Activated CD8-positive, alpha-beta memory T cell treated with anti-CD3 and anti-CD28 coated beads, Interleukin-2, amount 50 U/mL, for 1 hour (primary cell): Measurements from ENCODE around the gene PRKRIP1.
"Not testable (repeated sequence)": the region's sequence is repeated elsewhere in the genome, so short reads cannot be mapped to it uniquely, and the experiment has no call there.

Experiments used
- DNase-seq: peaks from one replicate; pipeline ENCODE4 v3.0.0-alpha.2; 2020; ENCODE audit errors: extremely low read depth

PRKRIP1 gene

GRCh38 chr7:102431617-102432298 is 35.6 kb downstream of the PRKRIP1 start:
- DNase-seq = peak; percentile 57

- DNase-seq = no peak
Measured at GRCh38 chr7:102432442-102433218, 36.5 kb downstream of the PRKRIP1 start.

- DNase-seq = peak; percentile 64
Measured at GRCh38 chr7:102433219-102434038, 37.3 kb downstream of the PRKRIP1 start, which contains the start of gene ORAI2. Gene ORAI2 (plus strand): TSS chr7:102433575. CDS start chr7:102438957, 5,382 bp downstream.

DNA sequence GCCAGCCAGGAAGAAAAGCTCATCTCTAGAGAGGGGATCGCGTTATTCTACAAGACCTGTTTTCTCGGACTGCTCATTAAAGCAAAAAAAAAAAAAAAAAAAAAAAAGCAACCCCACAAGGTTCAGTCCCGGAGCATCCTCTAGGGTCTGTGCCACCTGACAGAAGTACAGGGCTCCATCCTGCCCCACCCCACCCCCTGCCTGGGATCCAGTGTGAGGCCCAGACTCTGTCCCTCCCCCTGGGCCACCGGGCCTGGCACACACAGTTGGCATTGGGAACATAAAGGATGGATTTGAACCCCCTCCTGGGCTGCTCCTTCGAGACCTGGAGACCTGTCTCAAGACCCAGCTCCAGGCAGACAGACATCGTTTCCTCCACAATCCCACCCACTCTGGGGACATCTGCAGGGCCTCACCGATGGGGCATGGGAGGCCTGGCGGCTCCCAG is 37.9 kb downstream of the PRKRIP1 start:
- no peak for DNase-seq

DNA sequence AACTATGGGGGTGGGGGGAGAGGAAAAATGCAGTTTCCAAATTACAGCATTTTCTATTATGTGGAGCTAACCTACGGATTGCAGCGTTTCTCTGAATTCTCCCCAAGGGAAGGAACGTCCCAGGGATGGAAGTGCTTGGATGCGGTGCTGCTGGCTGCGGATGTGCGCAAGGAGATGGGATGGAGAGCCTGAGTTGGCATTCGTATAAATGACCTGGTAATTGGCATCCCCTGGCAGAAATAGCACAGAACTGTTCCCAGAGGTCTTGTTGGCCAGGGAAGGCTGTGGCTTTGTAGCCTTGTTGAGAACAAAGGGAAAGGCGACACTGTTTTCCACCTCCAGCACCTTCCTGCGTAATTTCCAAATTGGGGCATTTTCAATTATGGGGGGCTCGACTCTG is 40.0 kb downstream of the PRKRIP1 start:
- no peak for DNase-seq

DNA sequence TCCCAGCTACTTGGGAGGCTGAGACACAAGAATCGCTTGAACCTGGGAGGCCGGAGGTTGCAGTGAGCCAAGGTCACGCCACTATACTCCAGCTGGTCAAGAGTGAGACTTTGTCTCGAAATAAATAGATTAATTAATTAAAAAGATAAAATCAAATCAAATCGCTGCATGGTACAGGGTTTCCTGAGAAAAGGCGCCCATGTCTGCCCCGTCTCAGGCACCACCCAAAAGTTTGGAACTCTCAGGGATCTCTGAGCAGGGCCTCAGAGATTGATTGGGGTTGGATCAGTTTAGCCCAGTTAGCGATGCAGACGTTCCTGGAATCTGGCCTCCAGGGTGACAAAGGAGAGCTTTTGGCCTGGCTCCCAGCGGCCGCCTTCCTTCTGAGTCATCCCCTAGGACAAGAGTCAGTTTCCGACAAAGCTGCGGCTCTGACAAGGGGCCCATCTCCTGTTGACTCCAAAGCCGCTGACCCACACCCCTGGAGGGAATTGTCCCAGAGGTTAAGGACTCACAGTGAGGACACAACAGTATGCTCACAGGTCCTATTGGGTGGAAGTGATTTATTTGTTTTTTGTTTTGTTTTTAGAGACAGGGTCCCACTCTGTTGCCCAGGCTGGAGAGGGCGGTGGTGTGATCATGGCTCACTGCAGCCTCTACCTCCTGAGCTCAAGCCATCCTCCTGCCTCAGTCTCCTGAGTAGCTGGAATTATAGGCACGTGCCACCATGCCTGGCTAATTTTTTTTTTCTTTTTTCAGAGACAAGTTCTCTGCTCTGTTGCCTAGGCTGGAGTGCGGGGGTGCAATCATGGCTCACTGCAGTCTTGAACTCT is 44.0 kb downstream of the PRKRIP1 start:
- no peak for DNase-seq

DNA sequence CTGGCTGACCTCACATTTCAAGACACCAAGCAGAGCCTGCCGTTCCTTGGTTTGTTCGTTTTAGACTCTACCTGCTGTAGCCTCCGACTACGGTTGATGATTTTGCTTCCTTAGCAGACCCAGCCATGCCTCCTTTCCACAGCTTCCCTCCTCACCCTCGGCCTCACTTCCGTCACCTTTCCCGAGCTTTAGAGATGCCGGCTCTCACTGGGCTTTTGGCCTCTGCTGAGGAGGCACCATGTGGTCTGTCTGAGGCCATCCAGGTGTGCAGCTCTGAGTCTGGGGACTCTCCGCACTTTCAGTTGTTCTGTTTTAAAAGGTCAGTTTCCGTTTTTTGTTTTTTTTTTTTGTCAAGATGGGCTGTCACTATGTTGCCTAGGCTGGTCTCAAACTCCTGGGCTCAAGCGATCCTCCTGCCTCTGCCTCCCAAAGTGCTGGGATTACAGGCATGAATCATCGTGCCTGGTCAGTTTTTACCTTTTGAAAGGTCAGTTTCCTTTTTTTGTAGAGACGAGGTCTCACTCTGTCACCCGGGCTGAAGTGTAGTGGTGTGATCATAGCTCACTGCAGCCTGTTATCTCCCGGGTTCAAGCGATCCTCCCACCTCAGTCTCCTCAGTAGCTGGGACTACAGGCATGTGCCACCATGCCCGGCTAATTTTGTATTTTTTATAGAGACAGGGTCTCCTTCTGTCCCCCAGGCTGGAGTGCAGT is 49.0 kb downstream of the PRKRIP1 start:
- DNase-seq = no peak

DNA sequence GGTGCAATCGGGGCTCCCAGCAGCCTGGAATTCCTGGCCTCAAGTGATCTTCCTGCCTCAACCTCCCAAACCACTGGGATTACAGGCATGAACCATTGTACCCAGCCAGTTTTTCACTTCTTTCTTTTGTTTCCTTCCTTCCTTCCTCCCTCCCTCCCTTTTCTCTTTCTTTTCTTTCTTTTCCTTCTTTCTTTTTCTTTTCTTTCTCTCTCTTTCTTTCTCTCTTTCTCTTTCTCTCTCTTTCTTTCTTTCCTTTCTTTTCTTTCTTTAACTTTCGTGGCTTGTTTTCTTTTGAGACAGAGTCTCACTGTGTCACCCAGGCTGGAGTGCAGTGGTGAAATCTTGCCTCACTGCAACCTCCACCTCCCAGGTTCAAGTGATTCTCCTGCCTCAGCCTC is 49.5 kb downstream of the PRKRIP1 start:
- DNase-seq = no peak

DNA sequence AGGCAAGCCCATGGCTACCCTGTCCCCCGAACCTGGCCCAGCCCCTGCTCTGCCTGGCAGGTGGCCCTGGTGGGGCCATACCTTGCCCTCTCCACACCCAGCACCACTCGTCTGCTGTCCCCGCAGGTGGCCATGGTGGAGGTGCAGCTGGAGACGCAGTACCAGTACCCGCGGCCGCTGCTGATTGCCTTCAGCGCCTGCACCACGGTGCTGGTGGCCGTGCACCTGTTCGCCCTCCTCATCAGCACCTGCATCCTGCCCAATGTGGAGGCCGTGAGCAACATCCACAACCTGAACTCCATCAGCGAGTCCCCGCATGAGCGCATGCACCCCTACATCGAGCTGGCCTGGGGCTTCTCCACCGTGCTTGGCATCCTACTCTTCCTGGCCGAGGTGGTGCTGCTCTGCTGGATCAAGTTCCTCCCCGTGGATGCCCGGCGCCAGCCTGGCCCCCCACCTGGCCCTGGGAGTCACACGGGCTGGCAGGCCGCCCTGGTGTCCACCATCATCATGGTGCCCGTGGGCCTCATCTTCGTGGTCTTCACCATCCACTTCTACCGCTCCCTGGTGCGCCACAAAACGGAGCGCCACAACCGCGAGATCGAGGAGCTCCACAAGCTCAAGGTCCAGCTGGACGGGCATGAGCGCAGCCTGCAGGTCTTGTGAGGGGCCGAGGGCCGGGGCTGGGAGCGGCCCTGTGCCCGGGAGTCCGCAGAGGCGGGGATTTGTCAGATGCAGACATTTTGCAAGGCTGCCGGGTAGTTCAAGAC is 50.4 kb downstream of the PRKRIP1 start:
- no peak for DNase-seq

- DNase-seq = no peak
Measured at GRCh38 chr7:102447311-102447710, 51.1 kb downstream of the PRKRIP1 start.

DNA sequence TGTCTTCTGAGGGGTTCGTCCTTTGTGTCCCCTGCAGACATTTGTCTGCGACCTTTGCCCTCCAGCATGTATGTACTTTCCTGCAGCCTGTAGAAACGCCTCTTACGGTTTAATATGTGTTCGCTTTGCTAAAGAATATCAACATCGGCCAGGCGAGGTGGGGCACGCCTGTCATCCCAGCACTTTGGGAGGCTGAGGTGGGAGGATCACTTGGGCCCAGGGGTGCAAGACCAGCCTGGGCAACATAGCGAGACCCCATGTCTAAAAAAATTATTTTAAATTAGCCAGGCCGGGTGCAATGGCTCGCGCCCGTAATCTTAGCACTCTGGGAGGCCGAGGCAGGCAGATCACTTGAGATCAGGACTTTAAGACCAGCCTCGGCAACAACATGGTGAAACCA is 53.0 kb downstream of the PRKRIP1 start:
- DNase-seq = no peak

DNA sequence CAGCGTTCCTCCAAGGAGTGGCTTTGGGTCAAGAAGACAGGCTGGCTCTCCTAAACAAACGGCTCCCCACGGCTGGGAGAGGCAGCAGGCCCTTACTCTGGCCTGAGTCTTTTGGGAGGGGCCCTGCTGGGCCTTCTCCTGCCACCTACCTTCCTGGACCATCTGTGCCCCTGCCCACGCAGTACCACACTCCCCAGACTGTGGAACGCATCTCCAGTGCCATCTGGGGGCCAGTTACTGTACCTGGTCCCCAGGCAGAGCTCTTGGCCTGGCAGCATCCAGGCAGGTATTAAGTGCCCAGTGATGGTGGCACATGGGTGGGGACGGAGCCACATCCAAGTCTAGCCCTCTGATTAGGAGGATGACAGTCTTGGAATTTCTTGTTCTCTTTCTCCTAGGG is 54.1 kb downstream of the PRKRIP1 start:
- no peak for DNase-seq

DNA sequence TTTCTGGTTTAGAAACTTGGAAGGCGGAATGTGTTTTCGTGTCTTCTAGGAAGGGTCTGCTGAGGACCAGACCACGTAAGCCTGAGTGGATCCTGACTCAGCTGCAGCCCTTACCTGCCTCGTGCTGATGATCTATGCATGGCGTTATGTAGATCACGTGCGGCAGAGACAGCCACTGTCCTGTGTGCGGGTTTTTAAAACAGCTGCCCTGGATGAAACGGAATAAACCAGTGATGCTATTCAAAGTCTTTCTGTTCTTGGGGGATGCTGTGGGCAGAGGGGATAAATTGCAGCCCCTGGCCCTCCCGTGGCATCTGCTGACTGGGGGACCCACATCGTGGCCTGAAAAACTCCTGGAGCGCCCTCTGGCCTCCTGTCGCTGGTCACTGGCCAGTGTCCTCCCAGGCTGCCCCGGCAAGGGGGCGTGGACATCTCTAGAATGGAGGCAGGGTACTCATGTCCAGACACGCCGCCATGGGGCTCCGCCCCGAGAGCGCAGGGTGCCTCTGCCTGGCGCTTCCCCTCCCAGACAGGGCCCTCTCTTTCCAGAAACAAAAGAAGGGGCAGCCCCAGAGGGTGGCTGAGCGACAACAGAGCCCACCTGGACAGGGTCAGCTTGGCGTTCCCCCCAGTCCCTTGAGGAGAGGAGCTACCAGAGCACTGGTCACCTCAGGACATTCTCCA is 55.4 kb downstream of the PRKRIP1 start:
- DNase-seq = no peak

DNA sequence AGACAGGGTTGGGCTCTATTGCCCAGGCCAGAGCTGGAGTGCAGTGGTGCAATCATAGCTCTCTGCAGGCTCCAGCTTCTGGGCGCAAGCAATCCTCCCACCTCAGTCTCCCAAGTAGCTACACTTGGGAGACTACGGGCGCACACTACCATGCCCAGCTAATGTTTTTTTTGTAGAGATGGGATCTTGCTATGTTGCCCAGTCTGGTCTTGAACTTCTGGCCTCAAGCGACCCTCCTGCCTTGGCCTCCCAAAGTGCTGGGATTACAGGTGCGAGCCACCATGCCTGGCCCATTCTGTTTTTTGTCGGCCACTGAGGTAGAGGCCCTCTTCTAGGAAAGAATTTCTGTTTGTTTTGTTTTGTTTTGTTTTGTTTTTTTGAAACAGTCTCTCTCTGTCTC is 56.3 kb downstream of the PRKRIP1 start:
- no peak for DNase-seq

GRCh38 chr7:102453319-102453718 is 57.2 kb downstream of the PRKRIP1 start:
- no peak for DNase-seq

- no peak for DNase-seq
Measured at GRCh38 chr7:102454468-102454867, 58.3 kb downstream of the PRKRIP1 start.

DNA sequence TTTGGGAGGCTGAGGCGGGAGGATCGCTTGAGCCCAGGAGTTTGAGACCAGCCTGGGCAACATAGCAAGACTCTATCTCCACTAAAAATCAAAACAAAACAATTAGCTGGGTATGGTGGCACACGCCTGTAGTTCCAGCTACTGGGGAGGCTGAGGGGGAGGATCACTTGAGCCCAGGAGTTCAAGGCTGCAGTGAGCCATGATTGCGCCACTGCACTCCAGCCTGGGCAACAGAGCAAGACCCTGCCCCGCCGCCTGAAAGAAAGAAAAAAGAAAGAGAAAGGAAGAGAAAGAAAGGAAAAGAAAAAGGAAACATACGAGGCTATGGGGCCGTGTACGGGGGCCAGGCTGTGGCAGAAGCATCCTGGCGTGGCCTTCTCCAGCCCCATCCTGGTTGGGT is 58.8 kb downstream of the PRKRIP1 start:
- DNase-seq = not testable (repeated sequence)

DNA sequence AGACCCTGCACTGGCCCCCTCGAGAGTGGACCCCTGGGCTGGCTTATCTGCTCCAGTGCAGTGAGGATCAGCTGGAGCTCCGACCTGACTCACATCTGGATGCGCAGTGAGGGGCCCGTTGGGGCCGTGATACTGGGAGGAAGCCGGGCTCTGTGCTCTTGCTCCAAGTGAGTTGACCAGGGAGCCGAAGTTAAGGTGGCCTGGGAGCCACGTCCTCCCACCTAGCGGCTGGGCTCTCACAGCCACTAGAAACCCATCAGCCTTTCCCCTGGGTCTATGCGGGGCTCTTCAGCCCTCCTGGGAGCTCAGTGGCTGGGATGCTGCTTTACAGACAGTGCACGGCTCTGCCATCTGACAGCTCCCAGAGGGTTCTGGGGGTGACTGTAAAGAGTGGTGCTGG is 59.4 kb downstream of the PRKRIP1 start:
- DNase-seq = no peak

DNA sequence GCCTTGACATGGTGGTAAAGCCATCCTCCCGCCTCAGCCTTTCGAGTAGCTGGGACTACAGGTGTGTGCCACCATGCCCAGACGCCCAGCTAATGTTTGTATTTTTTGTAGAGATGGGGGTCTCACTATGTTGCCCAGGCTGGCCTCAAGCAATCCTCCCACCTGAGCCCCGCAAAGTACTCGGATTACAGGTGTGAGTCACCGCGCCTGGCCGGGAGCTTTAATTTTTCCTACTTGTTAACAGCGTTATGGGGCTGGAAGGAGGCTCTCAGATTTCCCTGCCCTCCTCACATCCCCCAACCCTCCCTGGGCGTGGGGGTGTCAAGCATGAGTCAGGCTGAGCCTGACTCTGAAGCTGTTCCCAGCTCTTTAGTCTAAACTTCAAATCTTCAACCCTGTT is 60.2 kb downstream of the PRKRIP1 start:
- no peak for DNase-seq
